Stimulated activated CD4-positive, alpha-beta T cell treated with anti-CD3 and anti-CD28 coated beads, Interleukin-15, amount 100 ng/mL, for 24 hours (primary cell): ENCODE measurements around the gene ZNF274.
"Not testable (repeated sequence)": the region's sequence is repeated elsewhere in the genome, so short reads cannot be mapped to it uniquely, and the experiment has no call there.

Experiments used
- DNase-seq: peaks from one replicate; pipeline ENCODE4 v3.0.0-alpha.2; 2020

ZNF274 gene

DNA sequence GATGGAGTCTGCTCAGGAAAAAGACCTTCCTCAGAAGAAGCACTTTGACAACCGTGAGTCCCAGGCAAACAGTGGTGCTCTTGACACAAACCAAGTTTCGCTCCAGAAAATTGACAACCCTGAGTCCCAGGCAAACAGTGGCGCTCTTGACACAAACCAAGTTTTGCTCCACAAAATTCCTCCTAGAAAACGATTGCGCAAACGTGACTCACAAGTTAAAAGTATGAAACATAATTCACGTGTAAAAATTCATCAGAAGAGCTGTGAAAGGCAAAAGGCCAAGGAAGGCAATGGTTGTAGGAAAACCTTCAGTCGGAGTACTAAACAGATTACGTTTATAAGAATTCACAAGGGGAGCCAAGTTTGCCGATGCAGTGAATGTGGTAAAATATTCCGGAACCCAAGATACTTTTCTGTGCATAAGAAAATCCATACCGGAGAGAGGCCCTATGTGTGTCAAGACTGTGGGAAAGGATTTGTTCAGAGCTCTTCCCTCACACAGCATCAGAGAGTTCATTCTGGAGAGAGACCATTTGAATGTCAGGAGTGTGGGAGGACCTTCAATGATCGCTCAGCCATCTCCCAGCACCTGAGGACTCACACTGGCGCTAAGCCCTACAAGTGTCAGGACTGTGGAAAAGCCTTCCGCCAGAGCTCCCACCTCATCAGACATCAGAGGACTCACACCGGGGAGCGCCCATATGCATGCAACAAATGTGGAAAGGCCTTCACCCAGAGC lies 29.6 kb downstream of the ZNF274 start:
- DNase-seq: no peak

GRCh38 chr19:58213075-58213369 lies 30.2 kb downstream of the ZNF274 start:
- DNase-seq: no peak

- no peak for DNase-seq
Measured at GRCh38 chr19:58217069-58217481, 34.2 kb downstream of the ZNF274 start.

GRCh38 chr19:58217607-58218391 lies 34.9 kb downstream of the ZNF274 start:
- DNase-seq: no peak

GRCh38 chr19:58218899-58219298 lies 36.0 kb downstream of the ZNF274 start:
- peak; percentile 52 for DNase-seq

DNA sequence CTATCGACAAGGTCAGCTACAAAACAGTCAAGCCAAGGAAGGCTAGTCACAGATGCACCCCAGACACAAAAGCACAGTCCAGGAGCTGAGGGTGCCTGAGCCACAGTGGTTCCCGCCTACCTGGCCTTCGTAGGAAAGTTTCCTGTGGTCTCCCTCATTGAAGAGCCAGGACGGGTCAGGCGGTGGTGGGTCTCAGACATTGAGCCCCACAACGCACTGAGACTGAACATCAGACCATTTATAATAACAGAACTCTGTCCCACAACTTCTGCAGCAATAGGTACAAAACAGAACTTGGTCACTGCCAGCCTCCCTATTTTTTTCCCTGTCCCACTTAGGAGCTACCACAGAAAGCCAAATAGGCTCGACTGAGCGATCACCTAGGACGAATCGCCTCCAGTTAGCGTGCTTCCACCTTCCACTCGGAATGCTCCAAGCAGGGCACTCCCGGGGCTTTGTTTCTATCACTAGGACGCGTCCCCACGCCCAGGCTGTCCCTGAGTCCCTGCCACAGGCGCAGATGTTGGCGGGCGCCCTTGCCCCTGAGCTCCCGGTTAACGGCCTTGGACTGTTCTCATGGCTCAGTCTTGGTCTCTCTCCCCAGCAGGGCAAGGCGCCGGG lies 45.2 kb downstream of the ZNF274 start:
- DNase-seq: no peak

- peak; percentile 85 for DNase-seq
Measured at GRCh38 chr19:58228585-58229254, 45.9 kb downstream of the ZNF274 start, which contains the start of gene ZNF544. TSS of gene ZNF544 (plus strand) at chr19:58228914. CDS start at chr19:58244024, 15,110 bp downstream.

- DNase-seq: peak; percentile 37
Measured at GRCh38 chr19:58229255-58229639, 46.4 kb downstream of the ZNF274 start.

- DNase-seq: no peak
Measured at GRCh38 chr19:58237324-58237723, 54.5 kb downstream of the ZNF274 start.

DNA sequence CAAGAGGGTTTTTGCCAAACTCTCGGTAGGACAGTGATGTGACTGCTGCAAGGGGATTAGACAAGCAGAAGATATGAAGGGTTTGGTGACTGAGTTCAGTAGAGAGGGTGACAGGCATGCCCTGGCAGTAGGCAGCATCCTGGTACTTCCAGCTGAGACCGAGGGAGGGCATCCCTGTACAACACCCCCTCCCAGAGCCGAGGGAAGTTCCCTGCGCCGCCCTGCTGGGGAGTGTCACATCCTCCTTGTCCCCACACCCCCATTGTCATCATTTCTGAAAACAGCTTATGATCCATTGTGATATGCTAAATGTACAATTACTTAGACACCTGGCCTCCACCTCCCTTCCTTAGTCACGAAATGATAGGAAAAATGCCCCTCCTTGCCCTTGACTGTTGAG lies 60.5 kb downstream of the ZNF274 start:
- no peak for DNase-seq

DNA sequence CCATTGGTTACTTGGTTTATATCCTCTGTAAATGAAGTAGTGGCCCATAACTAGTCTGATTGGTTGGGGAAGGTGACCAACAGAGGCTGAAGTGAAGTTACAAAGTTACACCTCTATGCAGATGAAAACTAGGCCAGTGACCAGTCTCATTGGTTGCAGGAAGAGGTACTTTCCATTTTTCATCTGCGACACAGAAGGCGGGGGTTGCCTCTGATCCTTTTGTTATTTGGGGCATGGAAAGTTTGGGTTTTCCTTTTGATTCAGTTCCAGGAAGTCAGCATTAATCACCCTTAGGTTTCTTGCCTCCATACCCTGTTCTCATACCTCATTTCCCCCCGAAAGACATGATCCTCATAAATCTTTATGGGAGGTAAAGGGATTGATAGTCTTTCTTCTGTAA lies 66.0 kb downstream of the ZNF274 start:
- DNase-seq: no peak

DNA sequence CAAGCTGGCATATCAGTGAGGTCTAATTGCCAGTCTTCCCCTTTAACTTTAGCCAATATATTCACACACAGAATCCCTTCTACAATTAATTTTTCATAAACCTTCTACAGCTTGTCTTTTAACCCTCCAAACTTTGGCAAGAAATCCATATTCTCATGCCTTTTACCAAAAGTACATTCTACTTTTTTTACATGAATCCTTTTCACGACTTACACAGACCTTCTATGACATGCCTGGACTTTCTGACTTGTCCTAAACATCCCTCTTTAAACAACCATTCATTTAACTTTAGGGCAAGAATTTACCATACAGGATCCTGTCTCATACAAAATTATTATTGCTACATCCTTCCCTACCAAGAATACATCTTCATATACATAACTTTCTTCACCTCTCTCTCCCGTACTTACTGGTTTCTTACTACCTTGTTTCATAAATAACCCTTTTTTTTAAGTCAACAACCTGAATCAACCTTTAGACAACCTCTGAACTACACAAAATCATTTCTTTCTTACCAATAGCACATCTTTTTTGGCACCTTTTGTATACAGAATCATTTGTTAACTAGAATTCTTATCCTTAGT lies 69.3 kb downstream of the ZNF274 start:
- no peak for DNase-seq

DNA sequence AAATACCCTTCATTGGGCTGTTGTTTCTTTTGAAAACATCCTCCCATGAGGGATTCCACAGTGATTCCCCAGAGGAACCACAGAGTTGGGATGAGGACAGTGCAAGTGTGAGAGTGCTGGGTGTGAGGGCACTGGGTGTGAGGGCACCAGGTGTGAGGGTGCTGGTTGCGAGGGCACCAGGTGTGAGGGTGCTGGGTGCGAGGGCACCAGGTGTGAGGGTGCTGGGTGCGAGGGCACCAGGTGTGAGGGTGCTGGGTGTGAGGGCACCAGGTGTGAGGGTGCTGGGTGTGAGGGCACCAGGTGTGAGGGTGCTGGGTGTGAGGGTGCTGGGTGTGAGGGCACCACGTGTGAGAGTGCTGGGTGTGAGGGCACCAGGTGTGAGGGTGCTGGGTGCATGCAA lies 75.4 kb downstream of the ZNF274 start:
- not testable (repeated sequence) for DNase-seq

DNA sequence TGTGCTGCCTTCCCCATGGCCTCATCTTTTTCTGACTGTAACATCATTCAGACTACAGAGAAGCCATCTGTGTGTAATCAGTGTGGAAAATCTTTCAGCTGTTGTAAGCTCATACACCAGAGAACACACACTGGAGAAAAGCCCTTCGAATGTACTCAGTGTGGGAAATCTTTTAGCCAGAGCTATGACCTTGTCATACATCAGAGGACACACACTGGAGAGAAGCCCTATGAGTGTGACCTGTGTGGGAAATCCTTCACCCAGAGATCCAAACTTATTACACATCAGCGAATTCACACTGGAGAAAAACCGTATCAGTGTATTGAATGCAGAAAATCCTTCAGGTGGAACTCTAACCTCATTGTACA lies 78.7 kb downstream of the ZNF274 start:
- no peak for DNase-seq

DNA sequence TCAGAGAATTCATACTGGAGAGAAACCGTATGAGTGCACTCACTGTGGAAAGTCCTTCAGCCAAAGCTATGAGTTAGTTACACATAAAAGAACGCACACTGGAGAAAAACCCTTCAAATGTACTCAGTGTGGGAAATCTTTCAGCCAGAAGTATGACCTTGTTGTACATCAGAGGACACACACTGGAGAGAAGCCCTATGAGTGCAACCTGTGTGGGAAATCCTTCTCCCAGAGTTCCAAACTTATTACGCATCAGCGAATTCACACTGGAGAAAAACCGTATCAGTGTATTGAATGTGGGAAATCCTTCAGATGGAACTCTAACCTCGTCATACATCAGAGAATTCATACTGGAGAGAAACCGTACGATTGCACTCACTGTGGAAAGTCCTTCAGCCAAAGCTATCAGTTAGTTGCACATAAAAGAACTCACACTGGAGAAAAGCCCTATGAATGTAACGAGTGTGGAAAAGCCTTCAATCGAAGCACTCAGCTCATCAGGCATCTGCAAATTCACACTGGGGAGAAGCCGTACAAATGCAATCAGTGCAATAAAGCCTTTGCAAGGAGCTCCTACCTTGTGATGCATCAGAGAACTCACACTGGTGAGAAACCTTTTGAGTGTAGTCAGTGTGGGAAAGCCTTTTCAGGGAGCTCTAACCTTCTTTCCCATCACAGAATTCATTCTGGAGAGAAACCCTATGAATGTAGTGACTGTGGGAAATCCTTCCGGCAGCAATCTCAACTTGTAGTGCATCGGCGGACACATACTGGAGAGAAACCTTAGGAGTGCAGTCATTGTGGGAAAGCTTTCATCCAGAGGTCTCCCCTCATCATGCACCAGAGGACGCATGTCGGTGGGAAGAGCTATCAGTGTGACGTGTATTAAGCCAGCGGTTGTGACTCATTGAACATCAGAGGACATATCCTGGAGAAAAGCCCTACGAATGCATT lies 79.4 kb downstream of the ZNF274 start:
- no peak for DNase-seq

- DNase-seq: no peak
Measured at GRCh38 chr19:58262922-58263296, 80.0 kb downstream of the ZNF274 start.
